GM12892 (cell line): ENCODE data around the gene BRD9.

Experiments used
- POLR2A ChIP-seq: IDR thresholded peaks from 2 replicates; pipeline ENCODE4 v1.6.1; 2011; ENCODE audit warnings: low read depth, low read length, control low read depth
- TAF1 ChIP-seq: IDR thresholded peaks from 2 replicates; pipeline ENCODE4 v1.6.1; 2011; ENCODE audit warnings: low read depth, mild to moderate bottlenecking, control low read depth, low read length, borderline replicate concordance

DNA sequence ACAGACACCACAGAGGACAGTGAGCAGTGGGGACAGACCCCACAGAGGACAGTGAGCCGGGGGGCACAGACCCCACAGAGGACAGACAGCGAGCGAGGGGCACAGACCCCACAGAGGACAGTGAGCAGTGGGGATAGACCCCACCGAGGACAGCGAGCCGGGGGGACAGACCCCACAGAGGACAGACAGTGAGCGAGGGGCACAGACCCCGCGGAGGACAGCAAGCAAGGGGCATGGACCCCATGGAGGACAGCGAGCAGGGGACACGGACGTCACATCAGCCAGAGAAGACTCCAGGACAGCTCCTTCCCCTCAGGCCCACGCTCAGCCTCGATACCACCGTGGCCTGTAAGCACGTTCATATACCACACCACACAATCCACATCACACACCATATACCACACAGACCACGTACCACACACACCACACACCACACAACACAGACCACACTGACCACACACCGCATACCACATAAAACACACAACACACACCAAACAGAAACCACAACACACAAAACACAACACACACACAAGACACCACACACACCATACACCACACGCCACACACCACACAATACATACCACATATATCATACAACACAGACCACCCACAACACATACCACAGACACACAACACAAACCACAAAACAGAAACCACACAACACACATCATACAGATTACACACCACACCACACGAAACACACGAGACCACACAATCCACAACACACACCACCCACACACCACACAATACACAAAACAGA, 36.6 kb downstream of the BRD9 start:
- TF ChIP-seq POLR2A (no peak), TAF1 (no peak)
